HepG2 (cell line): ENCODE results near the gene GAD1. TPM values are rescaled to one million over a fixed set of nuclear protein-coding genes. Genes with fewer than 3 reads are reported as not detected.
A peak's percentile ranks its signal among the peaks of the same experiment; 100 is the strongest.

Experiments
- CTCF ChIP-seq: sonication (generic); formaldehyde crosslinking; IDR thresholded peaks from 2 replicates; pipeline ENCODE4 v1.5.0; 2020; ENCODE audit warnings: mild to moderate bottlenecking, missing genetic modification reagents, moderate library complexity
- EED ChIP-seq: sonication (generic); formaldehyde crosslinking; IDR thresholded peaks from 2 replicates; pipeline ENCODE4 v1.5.0; 2020; ENCODE audit warnings: mild to moderate bottlenecking, missing genetic modification reagents
- EZH2 ChIP-seq: conservative IDR thresholded peaks from 2 replicates; pipeline ENCODE4 v1.6.1; 2012; ENCODE audit warnings: mild to moderate bottlenecking, low read depth, low read length, moderate library complexity
- GABPB1 ChIP-seq: IDR thresholded peaks from 2 replicates; pipeline ENCODE4 v1.6.1; 2016; ENCODE audit warnings: mild to moderate bottlenecking, missing genetic modification reagents, moderate library complexity, missing compliant biosample characterization
- HDAC1 ChIP-seq: sonication (generic); formaldehyde crosslinking; IDR thresholded peaks from 2 replicates; pipeline ENCODE4 v1.5.1; 2020; ENCODE audit warnings: mild to moderate bottlenecking, missing genetic modification reagents
- TFDP1 ChIP-seq: IDR thresholded peaks from 2 replicates; pipeline ENCODE4 v1.6.1; 2016; ENCODE audit warnings: missing compliant biosample characterization, missing genetic modification reagents, borderline replicate concordance
- THAP7 ChIP-seq: sonication (generic); formaldehyde crosslinking; IDR thresholded peaks from 2 replicates; pipeline ENCODE4 v1.8.1; 2023; ENCODE audit warnings: mild to moderate bottlenecking, missing genetic modification reagents
- ZNF296 ChIP-seq: sonication (generic); formaldehyde crosslinking; conservative IDR thresholded peaks from 2 replicates; pipeline ENCODE4 v1.5.0; 2020; ENCODE audit warnings: mild to moderate bottlenecking, missing genetic modification reagents
- ZNF30 ChIP-seq: sonication (generic); formaldehyde crosslinking; IDR thresholded peaks from 2 replicates; pipeline ENCODE4 v1.5.0; 2020; ENCODE audit warnings: mild to moderate bottlenecking, missing genetic modification reagents
- ZNF318 ChIP-seq: sonication (generic); formaldehyde crosslinking; IDR thresholded peaks from 2 replicates; pipeline ENCODE4 v1.4.0; 2020; ENCODE audit warnings: mild to moderate bottlenecking, missing genetic modification reagents
- ZNF414 ChIP-seq: sonication (generic); formaldehyde crosslinking; IDR thresholded peaks from 2 replicates; pipeline ENCODE4 v1.5.0; 2020; ENCODE audit warnings: missing genetic modification reagents
- ZNF446 ChIP-seq: sonication (generic); formaldehyde crosslinking; IDR thresholded peaks from 2 replicates; pipeline ENCODE4 v1.5.0; 2020; ENCODE audit warnings: mild to moderate bottlenecking, missing genetic modification reagents
- ZNF484 ChIP-seq: sonication (generic); formaldehyde crosslinking; IDR thresholded peaks from 2 replicates; pipeline ENCODE4 v1.5.1; 2020; ENCODE audit warnings: mild to moderate bottlenecking, low read depth, missing genetic modification reagents, borderline replicate concordance
- ZNF878 ChIP-seq: sonication (generic); formaldehyde crosslinking; IDR thresholded peaks from 2 replicates; pipeline ENCODE4 v1.8.1; 2023; ENCODE audit warnings: mild to moderate bottlenecking, missing genetic modification reagents, moderate library complexity
- ZSCAN21 ChIP-seq: sonication (generic); formaldehyde crosslinking; IDR thresholded peaks from 2 replicates; pipeline ENCODE4 v1.8.0; 2022; ENCODE audit warnings: mild to moderate bottlenecking, missing genetic modification reagents, moderate library complexity, borderline replicate concordance
- polyA plus RNA-seq, 8 experiments: library from polyadenylated mRNA; depleted of rRNA in 3 of 8; stranded (reverse) in 7 of 8; unstranded in 1 of 8; fragments of >200 nt; fragmentation: Illumina TruSeq in 4 of 8; extraction: Trizol in 4 of 8; gene quantifications; 2 replicates each; pipeline versions ENCODE4 v1.2.1 to v1.2.3, GENCODE V29; 2011 to 2016; ENCODE audit warnings: low read depth in 4 of 8, missing spikeins in 1 of 8, mixed read lengths in 1 of 8; ENCODE audit not compliant: insufficient read depth in 1 of 8
- total RNA-seq, 5 experiments: library from RNA; depleted of rRNA; stranded (reverse); fragments of >200 nt; fragmentation: Illumina TruSeq; extraction: Trizol; gene quantifications; 2 replicates each; pipeline ENCODE4 v1.2.3, GENCODE V29; 2016; ENCODE audit warnings: low read depth in 1 of 5

Gene GAD1
- total and polyA plus RNA-seq, 2 of the 13 experiments (the other 11 are each of a cell fraction or from before 2014, with no cell fraction given), result 0.09 to 0.13 TPM

- TF ChIP-seq ZNF318 (CRISPR knock-in tag) (no peak), THAP7 (CRISPR knock-in tag) (0 out of 2 replicates have a peak, but pooled peaks have one; percentile 38), ZNF414 (CRISPR knock-in tag) (no peak), GABPB1 (CRISPR knock-in tag) (peak; percentile 23; the same call in 1 of the 2 replicates), ZNF878 (CRISPR knock-in tag) (no peak), HDAC1 (CRISPR knock-in tag) (0 out of 2 replicates have a peak, but pooled peaks have one; percentile 6), EZH2 (peak; percentile 91), ZNF30 (CRISPR knock-in tag) (no peak), ZNF484 (0 out of 2 replicates have a peak, but pooled peaks have one; percentile 45), CTCF (0 out of 2 replicates have a peak, but pooled peaks have one; percentile 11), ZNF446 (CRISPR knock-in tag) (0 out of 2 replicates have a peak, but pooled peaks have one; percentile 11), ZSCAN21 (CRISPR knock-in tag) (0 out of 2 replicates have a peak, but pooled peaks have one; percentile 18), ZNF296 (CRISPR knock-in tag) (peak; percentile 68; the same call in 1 of the 2 replicates), EED (CRISPR knock-in tag) (0 out of 2 replicates have a peak, but pooled peaks have one; percentile 46), TFDP1 (CRISPR knock-in tag) (0 out of 2 replicates have a peak, but pooled peaks have one; percentile 14)
Observed at GRCh38 chr2:170816504-170817092, at the start of gene GAD1 (continued).
